ENCODE data around the gene RNF149.
"Not testable (repeated sequence)": the region's sequence is repeated elsewhere in the genome, so short reads cannot be mapped to it uniquely, and the experiment has no call there.

RNF149 gene

GRCh38 chr2:101308432-101309210, at the start of gene RNF149:
TSS of gene RNF149 (minus strand) at chr2:101308701. CDS start at chr2:101308588, 113 bp downstream.
- DNase-seq: peak; percentile 85 to 98 (median 89)
- intact Hi-C loops (cut with DNase I): loop anchor here (5.0 kb wide), 1 partner anchor 56 kb away; the partner anchor contains the start of gene CNOT11

- intact Hi-C loops (cut with DNase I): no loop called here
- no peak for DNase-seq
These were observed 48.9 kb upstream of the RNF149 start for GRCh38 chr2:101357376-101357775.

- intact Hi-C loops (cut with DNase I): no loop called here
- DNase-seq: no peak
These were observed 48.0 kb upstream of the RNF149 start for GRCh38 chr2:101356521-101356920.

GRCh38 chr2:101356055-101356454, 47.6 kb upstream of the RNF149 start:
- DNase-seq: no peak
- intact Hi-C loops (cut with DNase I): no loop called here

- intact Hi-C loops (cut with DNase I): no loop called here
These were observed 47.0 kb upstream of the RNF149 start for GRCh38 chr2:101355401-101356054.

GRCh38 chr2:101354420-101355311, 46.2 kb upstream of the RNF149 start:
- DNase-seq: no peak
- intact Hi-C loops (cut with DNase I): no loop called here

More at GRCh38 chr2:101355401-101356054, 47.0 kb upstream of the RNF149 start:
- no peak for DNase-seq

GRCh38 chr2:101352631-101353030, 44.1 kb upstream of the RNF149 start:
- intact Hi-C loops (cut with DNase I); DNase-seq: not testable (repeated sequence)

- intact Hi-C loops (cut with DNase I): no loop called here
- no peak for DNase-seq
These were observed 42.7 kb upstream of the RNF149 start for GRCh38 chr2:101351207-101351606.

GRCh38 chr2:101349893-101350662, 41.6 kb upstream of the RNF149 start:
- peak in 1 of 10 donors; percentile 26 for DNase-seq
- intact Hi-C loops (cut with DNase I): loop anchor here (10.0 kb wide), 1 partner anchor 485 kb away; no protein-coding TSS in a partner anchor

GRCh38 chr2:101348883-101349282, 40.4 kb upstream of the RNF149 start:
- intact Hi-C loops (cut with DNase I): loop anchor here (10.0 kb wide), 1 partner anchor 486 kb away; no protein-coding TSS in a partner anchor
- no peak for DNase-seq

- no peak for DNase-seq
- intact Hi-C loops (cut with DNase I): loop anchor here (10.0 kb wide), 1 partner anchor 488 kb away; no protein-coding TSS in a partner anchor
These were observed 38.4 kb upstream of the RNF149 start for GRCh38 chr2:101346909-101347308.

- peak in 2 of 10 donors; percentile 30 to 38 for DNase-seq
- intact Hi-C loops (cut with DNase I): loop anchor here (10.0 kb wide), 1 partner anchor 491 kb away; no protein-coding TSS in a partner anchor
These were observed 35.6 kb upstream of the RNF149 start for GRCh38 chr2:101344137-101344536.

- no peak for DNase-seq
- intact Hi-C loops (cut with DNase I): loop anchor here (1.0 to 10.0 kb wide), 2 partner anchors 45 to 492 kb away; partner anchors contain the start of gene CREG2
These were observed 34.1 kb upstream of the RNF149 start for GRCh38 chr2:101342625-101343008.

- intact Hi-C loops (cut with DNase I): loop anchor here (1.0 to 10.0 kb wide), 2 partner anchors 45 to 493 kb away; partner anchors contain the start of gene CREG2
- DNase-seq: peak; percentile 61 to 96 (median 84)
These were observed 33.6 kb upstream of the RNF149 start for GRCh38 chr2:101341901-101342624.

- DNase-seq: no peak
- intact Hi-C loops (cut with DNase I): loop anchor here (10.0 kb wide), 1 partner anchor 493 kb away; no protein-coding TSS in a partner anchor
These were observed 32.9 kb upstream of the RNF149 start for GRCh38 chr2:101341421-101341820.

- DNase-seq: no peak
- intact Hi-C loops (cut with DNase I): loop anchor here (10.0 kb wide), 1 partner anchor 495 kb away; no protein-coding TSS in a partner anchor
These were observed 31.6 kb upstream of the RNF149 start for GRCh38 chr2:101340141-101340551.

GRCh38 chr2:101339266-101339880, 30.9 kb upstream of the RNF149 start:
- DNase-seq: no peak
- intact Hi-C loops (cut with DNase I): no loop called here

- no peak for DNase-seq
- intact Hi-C loops (cut with DNase I): no loop called here
These were observed 29.4 kb upstream of the RNF149 start for GRCh38 chr2:101337877-101338276.
